GM12891 (cell line): ENCODE measurements around the gene CDH6.

ENCODE experiments used
- POLR2A ChIP-seq: IDR thresholded peaks from 2 replicates; pipeline ENCODE4 v1.6.1; 2011; ENCODE audit warnings: low read depth, low read length, control low read depth
- SPI1 ChIP-seq: IDR thresholded peaks from 2 replicates; pipeline ENCODE4 v1.6.1; 2011; ENCODE audit warnings: low read depth, low read length, control low read depth

GRCh38 chr5:31334061-31334860, 140.8 kb downstream of the CDH6 start:
- no peak for TF ChIP-seq POLR2A
- no peak for TF ChIP-seq SPI1
